HG02852 (cell line): Measurements from ENCODE around the gene PLCB3.
A peak's percentile ranks its signal among the peaks of the same experiment; 100 is the strongest.

Experiments used
- ATAC-seq: cut with Tn5 transposase; IDR thresholded peaks from one replicate; pipeline ENCODE4 v1.9.1; 2021; ENCODE audit warnings: mild to moderate bottlenecking, moderate library complexity; ENCODE audit not compliant: unreplicated experiment

The PLCB3 gene

GRCh38 chr11:64251016-64251752 is at the start of gene PLCB3:
TSS of gene PLCB3 (plus strand) at chr11:64251530. CDS start at chr11:64251650, 120 bp downstream.
- peak; percentile 44 for ATAC-seq

GRCh38 chr11:64201543-64201942 is 49.8 kb upstream of the PLCB3 start:
- ATAC-seq: no peak

GRCh38 chr11:64202992-64203391 is 48.3 kb upstream of the PLCB3 start:
- ATAC-seq: no peak

GRCh38 chr11:64203421-64204079 is 47.8 kb upstream of the PLCB3 start:
- ATAC-seq: no peak

- no peak for ATAC-seq
Observed at GRCh38 chr11:64204080-64204440, 47.3 kb upstream of the PLCB3 start.

- ATAC-seq: no peak
Observed at GRCh38 chr11:64204464-64204989, 46.8 kb upstream of the PLCB3 start.

GRCh38 chr11:64206457-64207255 is 44.7 kb upstream of the PLCB3 start, which contains the start of gene FERMT3:
TSS of gene FERMT3 (plus strand) at chr11:64206721. CDS start at chr11:64207365, 644 bp downstream.
- ATAC-seq: peak; percentile 41

GRCh38 chr11:64207256-64208085 is 43.9 kb upstream of the PLCB3 start:
- peak; percentile 56 for ATAC-seq

GRCh38 chr11:64208086-64208795 is 43.1 kb upstream of the PLCB3 start:
- no peak for ATAC-seq

GRCh38 chr11:64208796-64209562 is 42.4 kb upstream of the PLCB3 start:
- ATAC-seq: no peak

GRCh38 chr11:64209563-64209843 is 41.8 kb upstream of the PLCB3 start:
- no peak for ATAC-seq

- ATAC-seq: no peak
Observed at GRCh38 chr11:64210301-64211020, 40.9 kb upstream of the PLCB3 start.

- ATAC-seq: no peak
Observed at GRCh38 chr11:64211181-64211872, 40.0 kb upstream of the PLCB3 start.

- no peak for ATAC-seq
Observed at GRCh38 chr11:64216879-64217278, 34.5 kb upstream of the PLCB3 start.

- no peak for ATAC-seq
Observed at GRCh38 chr11:64218628-64219353, 32.5 kb upstream of the PLCB3 start.

- no peak for ATAC-seq
Observed at GRCh38 chr11:64219354-64219684, 32.0 kb upstream of the PLCB3 start.

GRCh38 chr11:64219755-64220154 is 31.6 kb upstream of the PLCB3 start:
- ATAC-seq: no peak

- no peak for ATAC-seq
Observed at GRCh38 chr11:64220271-64220670, 31.1 kb upstream of the PLCB3 start.
